ENCODE data around the gene CDKL2.

CDKL2 gene

GRCh38 chr4:75561789-75562188, 68.5 kb downstream of the CDKL2 start:
- no peak for TF ChIP-seq CTCF (conservative IDR thresholded peaks at IDR 0.05; ENCODE audit: low read depth, low read length)
- H3K4me3 ChIP-seq (ENCODE audit: low read depth, low read length), result no peak overlapping the region
- DNase-seq (ENCODE audit: low read depth), result peak; percentile 55

- TF ChIP-seq CTCF (conservative IDR thresholded peaks at IDR 0.05; ENCODE audit: low read depth, low read length), result no peak
- DNase-seq (ENCODE audit: low read depth), result no peak
- H3K4me3 ChIP-seq (ENCODE audit: low read depth, low read length), result no peak overlapping the region
These were observed 72.6 kb downstream of the CDKL2 start for GRCh38 chr4:75557696-75558095.

GRCh38 chr4:75555294-75556164, 74.8 kb downstream of the CDKL2 start, which contains the start of gene ODAPH:
Gene ODAPH, plus strand, starts transcription at chr4:75556066. Its CDS starts 17 bp downstream, at chr4:75556083.
- no peak within 1 kb of the TSS for H3K4me3 ChIP-seq (ENCODE audit: low read depth, low read length)
- DNase-seq (ENCODE audit: low read depth), result peak; percentile 71
- peak; percentile 31 for TF ChIP-seq CTCF (conservative IDR thresholded peaks at IDR 0.05; ENCODE audit: low read depth, low read length)

- no peak for DNase-seq (ENCODE audit: low read depth)
- no peak overlapping the region for H3K4me3 ChIP-seq (ENCODE audit: low read depth, low read length)
- no peak for TF ChIP-seq CTCF (conservative IDR thresholded peaks at IDR 0.05; ENCODE audit: low read depth, low read length)
These were observed 77.9 kb downstream of the CDKL2 start for GRCh38 chr4:75552452-75552851.

- DNase-seq (ENCODE audit: low read depth), result no peak
- no peak overlapping the region for H3K4me3 ChIP-seq (ENCODE audit: low read depth, low read length)
- no peak for TF ChIP-seq CTCF (conservative IDR thresholded peaks at IDR 0.05; ENCODE audit: low read depth, low read length)
These were observed 81.3 kb downstream of the CDKL2 start for GRCh38 chr4:75549019-75549418.

GRCh38 chr4:75547647-75548387, 82.5 kb downstream of the CDKL2 start:
- no peak for TF ChIP-seq CTCF (conservative IDR thresholded peaks at IDR 0.05; ENCODE audit: low read depth, low read length)
- peak; percentile 66 for DNase-seq (ENCODE audit: low read depth)
- no peak overlapping the region for H3K4me3 ChIP-seq (ENCODE audit: low read depth, low read length)

Measured in choroid plexus epithelial cell (primary cell).